Type B pancreatic cell (in vitro differentiated cells): Measurements from ENCODE around the gene ADAM12. TPM values are rescaled to one million over a fixed set of nuclear protein-coding genes. Genes with fewer than 3 reads are reported as not detected.

Source experiments
- DNase-seq: peaks from one replicate; pipeline ENCODE4 v3.0.0; 2021; ENCODE audit warnings: mixed read lengths; ENCODE audit not compliant: unreplicated experiment; ENCODE audit errors: extremely low spot score
- H3K27ac Mint-ChIP-seq: 2 replicates; pipeline ENCODE4 v1.8.0; 2021; ENCODE audit warnings: mild to moderate bottlenecking, mixed read lengths
- H3K27me3 Mint-ChIP-seq: 2 replicates; pipeline ENCODE4 v1.8.0; 2021; ENCODE audit warnings: mixed read lengths
- H3K36me3 Mint-ChIP-seq: 2 replicates; pipeline ENCODE4 v1.8.0; 2021; ENCODE audit warnings: mixed read lengths
- H3K4me1 Mint-ChIP-seq: one replicate; pipeline ENCODE4 v1.8.0; 2021; ENCODE audit warnings: mixed read lengths; ENCODE audit not compliant: unreplicated experiment
- H3K4me3 Mint-ChIP-seq: 2 replicates; pipeline ENCODE4 v1.8.0; 2021; ENCODE audit warnings: mild to moderate bottlenecking, mixed read lengths
- H3K9me3 Mint-ChIP-seq: 2 replicates; pipeline ENCODE4 v1.8.0; 2021; ENCODE audit warnings: mixed read lengths
- total RNA-seq: library from RNA; stranded (reverse); gene quantifications from 2 replicates; pipeline ENCODE4 v1.2.1, GENCODE V29; 2021; ENCODE audit warnings: low replicate concordance
- TF ChIP-seq, protein P1 (sequence below): fragments of 200-600 bp; sonication (generic); conservative IDR thresholded peaks from 2 replicates; pipeline ENCODE4 v1.5.0; 2021; ENCODE audit warnings: antibody characterized with exemption, mild to moderate bottlenecking

ADAM12 gene
- total RNA-seq, 1 donor from 2014 or later: 31.6 TPM

GRCh38 chr10:126081841-126082466 is 306.3 kb downstream of the ADAM12 start:
- Mint-ChIP-seq H3K4me3 (no peak overlapping the region), H3K9me3 (peaks cover 9% of the 10 kb centered on the region), H3K27ac (no peak overlapping the region), H3K36me3 (peaks cover 9% of the 10 kb centered on the region), H3K27me3 (peaks cover 10% of the 10 kb centered on the region), H3K4me1 (peaks cover 30% of the 10 kb centered on the region)
- DNase-seq: no peak
- TF ChIP-seq, protein P1, sequence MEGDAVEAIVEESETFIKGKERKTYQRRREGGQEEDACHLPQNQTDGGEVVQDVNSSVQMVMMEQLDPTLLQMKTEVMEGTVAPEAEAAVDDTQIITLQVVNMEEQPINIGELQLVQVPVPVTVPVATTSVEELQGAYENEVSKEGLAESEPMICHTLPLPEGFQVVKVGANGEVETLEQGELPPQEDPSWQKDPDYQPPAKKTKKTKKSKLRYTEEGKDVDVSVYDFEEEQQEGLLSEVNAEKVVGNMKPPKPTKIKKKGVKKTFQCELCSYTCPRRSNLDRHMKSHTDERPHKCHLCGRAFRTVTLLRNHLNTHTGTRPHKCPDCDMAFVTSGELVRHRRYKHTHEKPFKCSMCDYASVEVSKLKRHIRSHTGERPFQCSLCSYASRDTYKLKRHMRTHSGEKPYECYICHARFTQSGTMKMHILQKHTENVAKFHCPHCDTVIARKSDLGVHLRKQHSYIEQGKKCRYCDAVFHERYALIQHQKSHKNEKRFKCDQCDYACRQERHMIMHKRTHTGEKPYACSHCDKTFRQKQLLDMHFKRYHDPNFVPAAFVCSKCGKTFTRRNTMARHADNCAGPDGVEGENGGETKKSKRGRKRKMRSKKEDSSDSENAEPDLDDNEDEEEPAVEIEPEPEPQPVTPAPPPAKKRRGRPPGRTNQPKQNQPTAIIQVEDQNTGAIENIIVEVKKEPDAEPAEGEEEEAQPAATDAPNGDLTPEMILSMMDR: no peak

GRCh38 chr10:126080879-126081411 is 307.3 kb downstream of the ADAM12 start:
- Mint-ChIP-seq H3K36me3 (peaks cover 9% of the 10 kb centered on the region), H3K4me1 (peaks cover 30% of the 10 kb centered on the region), H3K9me3 (peaks cover 12% of the 10 kb centered on the region), H3K4me3 (peak overlapping the region; percentile 73), H3K27ac (peak overlapping the region; percentile 42), H3K27me3 (peaks cover 10% of the 10 kb centered on the region)
- DNase-seq: no peak
- TF ChIP-seq, protein P1: no peak

- DNase-seq: no peak
- Mint-ChIP-seq H3K36me3 (peaks cover 6% of the 10 kb centered on the region), H3K4me1 (peaks cover 30% of the 10 kb centered on the region), H3K27me3 (peaks cover 10% of the 10 kb centered on the region), H3K4me3 (peak overlapping the region; percentile 73), H3K27ac (no peak overlapping the region), H3K9me3 (peaks cover 8% of the 10 kb centered on the region)
- TF ChIP-seq, protein P1: no peak
Measured at GRCh38 chr10:126080291-126080825, 307.9 kb downstream of the ADAM12 start.

- no peak overlapping the region for H3K4me3 Mint-ChIP-seq
Measured at GRCh38 chr10:126075009-126075408, 313.3 kb downstream of the ADAM12 start.

DNA sequence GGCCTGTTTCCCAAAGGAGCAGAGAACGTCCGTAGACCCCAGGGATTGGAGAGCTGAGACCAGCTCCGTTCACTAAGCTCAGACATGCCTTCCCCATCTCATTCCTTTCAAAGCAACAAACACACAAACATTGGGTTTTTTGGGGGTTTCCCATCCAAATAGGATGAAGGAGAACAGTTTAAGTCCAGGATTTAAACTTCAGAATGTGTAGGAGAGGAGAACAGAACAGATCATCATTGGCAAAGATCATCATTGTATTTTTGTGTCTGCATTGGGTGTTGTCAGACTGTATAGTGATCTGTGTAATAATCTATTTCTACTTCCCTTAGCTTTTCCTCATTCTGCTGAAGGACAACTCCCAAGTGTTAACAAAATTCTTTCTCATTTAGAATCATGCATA is 314.0 kb downstream of the ADAM12 start:
- TF ChIP-seq, protein P1: no peak
- H3K4me1 Mint-ChIP-seq: peaks cover 15% of the 10 kb centered on the region
- DNase-seq: no peak
- H3K27ac Mint-ChIP-seq: no peak overlapping the region
- peaks cover 5% of the 10 kb centered on the region for H3K9me3 Mint-ChIP-seq
- no peak overlapping the region for H3K4me3 Mint-ChIP-seq
- H3K27me3 Mint-ChIP-seq: peaks cover 6% of the 10 kb centered on the region
- H3K36me3 Mint-ChIP-seq: peaks cover 11% of the 10 kb centered on the region

More at GRCh38 chr10:126075009-126075408, 313.3 kb downstream of the ADAM12 start:
- no peak overlapping the region for H3K27ac Mint-ChIP-seq
- H3K27me3 Mint-ChIP-seq: peaks cover 10% of the 10 kb centered on the region
- H3K36me3 Mint-ChIP-seq: peaks cover 7% of the 10 kb centered on the region
- peaks cover 5% of the 10 kb centered on the region for H3K9me3 Mint-ChIP-seq
- DNase-seq: no peak
- TF ChIP-seq, protein P1: no peak
- H3K4me1 Mint-ChIP-seq: peaks cover 22% of the 10 kb centered on the region
